CD14-positive monocyte (primary cell): ENCODE data around the gene PTER. TPM values are rescaled to one million over a fixed set of nuclear protein-coding genes. Genes with fewer than 3 reads are reported as not detected.

Source experiments
- DNase-seq, 3 donors: peaks; one replicate each; pipeline ENCODE4 v3.0.0-alpha.2; 2011 to 2022
- H2AFZ ChIP-seq: 2 replicates; pipeline ENCODE4 v1.6.0; 2012; ENCODE audit warnings: mild to moderate bottlenecking, low read depth, low read length, inconsistent platforms; ENCODE audit not compliant: insufficient read depth, poor library complexity, severe bottlenecking
- H3K27ac ChIP-seq, 2 donors: 1 replicate in 1 of 2; 2 replicates in 1 of 2; pipeline ENCODE4 v1.5.1; 2012 to 2013; ENCODE audit warnings: low read length in 2 of 2, control low read depth in 1 of 2, inconsistent platforms in 1 of 2, low read depth in 1 of 2, mild to moderate bottlenecking in 1 of 2
- H3K27me3 ChIP-seq, 2 donors: one replicate each; pipeline versions ENCODE4 v1.6.0 to v1.6.1; 2011 to 2013; ENCODE audit warnings: low read length in 2 of 2; ENCODE audit not compliant: control insufficient read depth in 2 of 2, insufficient read depth in 2 of 2
- H3K36me3 ChIP-seq, 2 donors: replicated peaks in 1 of 2; 1 replicate in 1 of 2; 2 replicates in 1 of 2; pipeline versions ENCODE4 v1.5.1 to v1.6.1; 2012 to 2013; ENCODE audit warnings: low read length in 2 of 2, control low read depth in 1 of 2, inconsistent platforms in 1 of 2, mild to moderate bottlenecking in 1 of 2; ENCODE audit not compliant: insufficient read depth in 2 of 2, control insufficient read depth in 1 of 2
- H3K4me1 ChIP-seq, 2 donors: 1 replicate in 1 of 2; 2 replicates in 1 of 2; pipeline versions ENCODE4 v1.5.1 to v1.6.1; 2012 to 2013; ENCODE audit warnings: low read length in 2 of 2, control low read depth in 1 of 2, inconsistent platforms in 1 of 2, mild to moderate bottlenecking in 1 of 2, moderate library complexity in 1 of 2; ENCODE audit not compliant: insufficient read depth in 2 of 2, control insufficient read depth in 1 of 2
- H3K4me2 ChIP-seq: replicated peaks from 2 replicates; pipeline ENCODE3; 2012; ENCODE audit warnings: low read length, moderate library complexity, mild to moderate bottlenecking; ENCODE audit not compliant: poor library complexity, severe bottlenecking; ENCODE audit errors: extremely low read depth
- H3K4me3 ChIP-seq, 3 experiments: fragments of 200-600 bp in 1 of 3; sonication (generic) in 1 of 3; replicated peaks in 1 of 3; 1 replicate in 2 of 3; 2 replicates in 1 of 3; pipeline ENCODE4 v1.5.1; 2011 to 2013; ENCODE audit warnings: low read length in 3 of 3, mild to moderate bottlenecking in 3 of 3, control low read depth in 2 of 3, low read depth in 2 of 3, inconsistent platforms in 1 of 3, moderate library complexity in 1 of 3
- H3K79me2 ChIP-seq: 2 replicates; pipeline ENCODE4 v1.6.0; 2012; ENCODE audit warnings: mild to moderate bottlenecking, control low read depth, inconsistent platforms, low read length, moderate library complexity; ENCODE audit not compliant: insufficient read depth
- H3K9ac ChIP-seq: 2 replicates; pipeline ENCODE4 v1.6.0; 2017; ENCODE audit warnings: low read length, mild to moderate bottlenecking; ENCODE audit not compliant: insufficient read depth, poor library complexity, severe bottlenecking
- H3K9me3 ChIP-seq, 2 donors: replicated peaks in 1 of 2; 1 replicate in 1 of 2; 2 replicates in 1 of 2; pipeline versions ENCODE4 v1.5.1 to v1.6.1; 2012 to 2013; ENCODE audit warnings: low read length in 2 of 2, control low read depth in 1 of 2; ENCODE audit not compliant: control insufficient read depth in 1 of 2, insufficient read depth in 1 of 2
- H4K20me1 ChIP-seq: 2 replicates; pipeline ENCODE4 v1.6.0; 2012; ENCODE audit warnings: mild to moderate bottlenecking, low read length, control low read depth, moderate library complexity; ENCODE audit not compliant: insufficient read depth
- H3K27ac Mint-ChIP-seq, 7 donors: one replicate each; pipeline ENCODE4 v1.8.0; 2020; ENCODE audit warnings: mild to moderate bottlenecking in 7 of 7, mixed read lengths in 7 of 7, moderate library complexity in 6 of 7, inconsistent platforms in 2 of 7
- H3K27me3 Mint-ChIP-seq, 3 donors: one replicate each; pipeline ENCODE4 v1.8.0; 2021 to 2022; ENCODE audit warnings: low read depth in 3 of 3, mild to moderate bottlenecking in 3 of 3, mixed read lengths in 3 of 3, moderate library complexity in 3 of 3, inconsistent platforms in 1 of 3
- H3K36me3 Mint-ChIP-seq, 2 donors: one replicate each; pipeline ENCODE4 v1.8.0; 2020; ENCODE audit warnings: mixed read lengths in 2 of 2, inconsistent platforms in 1 of 2, mild to moderate bottlenecking in 1 of 2
- H3K4me1 Mint-ChIP-seq: one replicate; pipeline ENCODE4 v1.8.0; 2020; ENCODE audit warnings: mild to moderate bottlenecking, mixed read lengths
- H3K4me3 Mint-ChIP-seq, 2 donors: one replicate each; pipeline ENCODE4 v1.8.0; 2020; ENCODE audit warnings: mild to moderate bottlenecking in 2 of 2, mixed read lengths in 2 of 2, moderate library complexity in 1 of 2
- H3K9me3 Mint-ChIP-seq, 7 donors: one replicate each; pipeline ENCODE4 v1.8.0; 2020 to 2022; ENCODE audit warnings: mixed read lengths in 7 of 7, mild to moderate bottlenecking in 6 of 7, moderate library complexity in 6 of 7, inconsistent platforms in 2 of 7
- CTCF ChIP-seq: fragments of 200-600 bp; IDR thresholded peaks from one replicate; pipeline ENCODE4 v1.8.0; 2022; ENCODE audit warnings: antibody characterized with exemption, mild to moderate bottlenecking
- WGBS: methylation state at CpG from one replicate; pipeline ENCODE4 v1.1.5; 2013; ENCODE audit warnings: missing lambda C conversion rate; ENCODE audit not compliant: insufficient coverage; 5-methylcytosine and 5-hydroxymethylcytosine counted together
- intact Hi-C, 2 donors: fragments of 100-400 bp; cut with micrococcal nuclease; formaldehyde crosslinking; loops; one replicate each; pipeline versions ENCODE4 v1.15.0 to v1.15.1; 2023
- polyA plus RNA-seq, 3 donors: library from polyadenylated mRNA; depleted of rRNA in 1 of 3; unstranded in 2 of 3; stranded (reverse) in 1 of 3; fragments of 300-500 nt in 2 of 3; fragments of >200 nt in 1 of 3; fragmentation: Illumina TruSeq in 2 of 3; gene quantifications; 1 replicate in 2 of 3; 2 replicates in 1 of 3; pipeline ENCODE4 v1.2.3, GENCODE V29; 2012 to 2021

The PTER gene
- polyA plus RNA-seq, 3 donors: 7.4 to 15.9 (median 8.9) TPM

DNA sequence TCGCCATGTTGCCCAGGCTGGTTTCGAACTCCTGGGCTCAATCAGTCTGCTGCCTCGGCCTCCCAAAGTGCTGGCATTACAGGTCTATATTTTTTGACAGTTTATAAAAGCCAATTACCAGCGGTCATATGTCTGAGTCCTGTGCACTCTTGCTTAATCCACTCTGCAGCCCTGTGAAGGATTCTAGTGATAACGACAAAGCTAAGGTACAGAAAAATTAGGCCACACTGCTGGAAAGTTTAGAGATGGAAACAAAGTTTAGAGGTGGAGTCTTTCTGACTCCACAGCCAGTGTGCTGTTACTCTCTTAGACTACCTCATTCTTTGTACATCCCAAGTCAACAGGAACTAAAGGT is 707 bp downstream of the PTER start:
- H3K27ac ChIP-seq: peak overlapping the region; percentile 85 to 86
- H3K4me3 ChIP-seq: peak overlapping the region; percentile 55 to 85 (median 78)
- H3K36me3 ChIP-seq: peaks cover 0 to 10% of the 10 kb centered on the region in 2 donors
- H3K79me2 ChIP-seq: peaks cover 24% of the 10 kb centered on the region
- H3K9me3 Mint-ChIP-seq: no peaks in the 10 kb centered on the region
- peaks cover 13 to 21% of the 10 kb centered on the region in 2 donors for H3K36me3 Mint-ChIP-seq
- no peaks in the 10 kb centered on the region for H4K20me1 ChIP-seq
- peaks cover 15 to 28% of the 10 kb centered on the region in 2 donors for H3K4me1 ChIP-seq
- peaks cover 0 to 8% (median 5%) of the 10 kb centered on the region in 3 donors for H3K27me3 Mint-ChIP-seq
- H3K9ac ChIP-seq: peak overlapping the region; percentile 77
- 50% methylated on average over 3 of the region's 5 CpGs for WGBS
- intact Hi-C loops: no loop called here
- DNase-seq: no peak
- no peaks in the 10 kb centered on the region for H3K27me3 ChIP-seq
- H3K4me2 ChIP-seq: peak overlapping the region; percentile 86
- TF ChIP-seq CTCF: no peak
- no peaks in the 10 kb centered on the region for H3K9me3 ChIP-seq
- H3K27ac Mint-ChIP-seq: peak overlapping the region; percentile 81 to 92 (median 86)
- H3K4me3 Mint-ChIP-seq: peak overlapping the region; percentile 89 to 90
- peaks cover 37% of the 10 kb centered on the region for H3K4me1 Mint-ChIP-seq
- peak overlapping the region; percentile 95 for H2AFZ ChIP-seq

GRCh38 chr10:16439295-16439694 is 2.5 kb downstream of the PTER start:
- Histone ChIP-seq H3K9me3 (no peaks in the 10 kb centered on the region), H3K4me1 (peaks cover 15 to 28% of the 10 kb centered on the region in 2 donors), H3K27ac (no peak overlapping the region), H3K4me3 (no peak overlapping the region), H3K9ac (no peak overlapping the region), H3K79me2 (peaks cover 33% of the 10 kb centered on the region), H3K27me3 (no peaks in the 10 kb centered on the region), H4K20me1 (peaks cover 9% of the 10 kb centered on the region), H2AFZ (no peak overlapping the region), H3K36me3 (peaks cover 3 to 18% of the 10 kb centered on the region in 2 donors), H3K4me2 (no peak overlapping the region)
- Mint-ChIP-seq H3K4me3 (no peak overlapping the region), H3K27me3 (peaks cover 0 to 5% (median 0%) of the 10 kb centered on the region in 3 donors), H3K9me3 (no peaks in the 10 kb centered on the region), H3K36me3 (peaks cover 21 to 30% of the 10 kb centered on the region in 2 donors), H3K4me1 (peaks cover 37% of the 10 kb centered on the region), H3K27ac (no peak overlapping the region)
- 60% methylated on average over 1 of the region's 1 CpG for WGBS
- TF ChIP-seq CTCF: no peak
- intact Hi-C loops: no loop called here
- no peak for DNase-seq
